Measurements from ENCODE around the gene CNTNAP2.

DNA sequence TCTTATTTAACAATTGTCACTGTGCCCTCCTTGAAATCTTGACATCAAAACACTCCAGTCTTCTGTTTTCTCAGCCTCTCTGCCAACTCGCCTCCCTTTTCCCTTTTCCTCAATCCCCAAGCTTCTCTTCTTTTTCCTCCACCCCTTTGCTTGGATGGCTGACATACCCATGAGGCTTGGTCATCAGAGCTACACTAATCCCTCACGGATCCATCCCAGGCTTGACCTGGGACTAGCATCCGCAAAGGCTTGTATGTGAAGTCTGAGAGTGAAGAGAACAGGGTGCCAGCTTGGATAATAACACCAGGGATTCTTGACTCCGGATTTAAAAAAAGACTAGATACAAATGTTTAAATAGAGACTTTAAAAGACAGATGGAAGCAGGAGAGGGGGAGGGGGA is 2045.2 kb downstream of the CNTNAP2 start:
- TF ChIP-seq, protein P1, sequence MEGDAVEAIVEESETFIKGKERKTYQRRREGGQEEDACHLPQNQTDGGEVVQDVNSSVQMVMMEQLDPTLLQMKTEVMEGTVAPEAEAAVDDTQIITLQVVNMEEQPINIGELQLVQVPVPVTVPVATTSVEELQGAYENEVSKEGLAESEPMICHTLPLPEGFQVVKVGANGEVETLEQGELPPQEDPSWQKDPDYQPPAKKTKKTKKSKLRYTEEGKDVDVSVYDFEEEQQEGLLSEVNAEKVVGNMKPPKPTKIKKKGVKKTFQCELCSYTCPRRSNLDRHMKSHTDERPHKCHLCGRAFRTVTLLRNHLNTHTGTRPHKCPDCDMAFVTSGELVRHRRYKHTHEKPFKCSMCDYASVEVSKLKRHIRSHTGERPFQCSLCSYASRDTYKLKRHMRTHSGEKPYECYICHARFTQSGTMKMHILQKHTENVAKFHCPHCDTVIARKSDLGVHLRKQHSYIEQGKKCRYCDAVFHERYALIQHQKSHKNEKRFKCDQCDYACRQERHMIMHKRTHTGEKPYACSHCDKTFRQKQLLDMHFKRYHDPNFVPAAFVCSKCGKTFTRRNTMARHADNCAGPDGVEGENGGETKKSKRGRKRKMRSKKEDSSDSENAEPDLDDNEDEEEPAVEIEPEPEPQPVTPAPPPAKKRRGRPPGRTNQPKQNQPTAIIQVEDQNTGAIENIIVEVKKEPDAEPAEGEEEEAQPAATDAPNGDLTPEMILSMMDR (tag by site-specific recombination; IDR thresholded peaks at IDR 0.05): no peak
- TF ChIP-seq, protein P2, sequence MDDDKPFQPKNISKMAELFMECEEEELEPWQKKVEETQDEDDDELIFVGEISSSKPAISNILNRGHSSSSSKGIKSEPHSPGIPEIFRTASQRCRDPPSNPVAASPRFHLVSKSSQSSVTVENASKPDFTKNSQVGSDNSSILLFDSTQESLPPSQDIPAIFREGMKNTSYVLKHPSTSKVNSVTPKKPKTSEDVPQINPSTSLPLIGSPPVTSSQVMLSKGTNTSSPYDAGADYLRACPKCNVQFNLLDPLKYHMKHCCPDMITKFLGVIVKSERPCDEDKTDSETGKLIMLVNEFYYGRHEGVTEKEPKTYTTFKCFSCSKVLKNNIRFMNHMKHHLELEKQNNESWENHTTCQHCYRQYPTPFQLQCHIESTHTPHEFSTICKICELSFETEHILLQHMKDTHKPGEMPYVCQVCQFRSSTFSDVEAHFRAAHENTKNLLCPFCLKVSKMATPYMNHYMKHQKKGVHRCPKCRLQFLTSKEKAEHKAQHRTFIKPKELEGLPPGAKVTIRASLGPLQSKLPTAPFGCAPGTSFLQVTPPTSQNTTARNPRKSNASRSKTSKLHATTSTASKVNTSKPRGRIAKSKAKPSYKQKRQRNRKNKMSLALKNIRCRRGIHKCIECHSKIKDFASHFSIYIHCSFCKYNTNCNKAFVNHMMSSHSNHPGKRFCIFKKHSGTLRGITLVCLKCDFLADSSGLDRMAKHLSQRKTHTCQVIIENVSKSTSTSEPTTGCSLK (tag by site-specific recombination; IDR thresholded peaks at IDR 0.05): no peak
- TF ChIP-seq TCF7L2 (IDR thresholded peaks at IDR 0.05; ENCODE audit: borderline replicate concordance, low read depth, low read length) (no peak), ZNF354C (tag by site-specific recombination; IDR thresholded peaks at IDR 0.05; ENCODE audit: borderline replicate concordance, low read depth) (no peak), ZNF529 (tag by site-specific recombination; IDR thresholded peaks at IDR 0.05; ENCODE audit: insufficient replicate concordance) (no peak), ZNF239 (tag by site-specific recombination; IDR thresholded peaks at IDR 0.05) (no peak), ZNF777 (tag by site-specific recombination; IDR thresholded peaks at IDR 0.05; ENCODE audit: borderline replicate concordance) (no peak)
- TF ChIP-seq, protein P3, sequence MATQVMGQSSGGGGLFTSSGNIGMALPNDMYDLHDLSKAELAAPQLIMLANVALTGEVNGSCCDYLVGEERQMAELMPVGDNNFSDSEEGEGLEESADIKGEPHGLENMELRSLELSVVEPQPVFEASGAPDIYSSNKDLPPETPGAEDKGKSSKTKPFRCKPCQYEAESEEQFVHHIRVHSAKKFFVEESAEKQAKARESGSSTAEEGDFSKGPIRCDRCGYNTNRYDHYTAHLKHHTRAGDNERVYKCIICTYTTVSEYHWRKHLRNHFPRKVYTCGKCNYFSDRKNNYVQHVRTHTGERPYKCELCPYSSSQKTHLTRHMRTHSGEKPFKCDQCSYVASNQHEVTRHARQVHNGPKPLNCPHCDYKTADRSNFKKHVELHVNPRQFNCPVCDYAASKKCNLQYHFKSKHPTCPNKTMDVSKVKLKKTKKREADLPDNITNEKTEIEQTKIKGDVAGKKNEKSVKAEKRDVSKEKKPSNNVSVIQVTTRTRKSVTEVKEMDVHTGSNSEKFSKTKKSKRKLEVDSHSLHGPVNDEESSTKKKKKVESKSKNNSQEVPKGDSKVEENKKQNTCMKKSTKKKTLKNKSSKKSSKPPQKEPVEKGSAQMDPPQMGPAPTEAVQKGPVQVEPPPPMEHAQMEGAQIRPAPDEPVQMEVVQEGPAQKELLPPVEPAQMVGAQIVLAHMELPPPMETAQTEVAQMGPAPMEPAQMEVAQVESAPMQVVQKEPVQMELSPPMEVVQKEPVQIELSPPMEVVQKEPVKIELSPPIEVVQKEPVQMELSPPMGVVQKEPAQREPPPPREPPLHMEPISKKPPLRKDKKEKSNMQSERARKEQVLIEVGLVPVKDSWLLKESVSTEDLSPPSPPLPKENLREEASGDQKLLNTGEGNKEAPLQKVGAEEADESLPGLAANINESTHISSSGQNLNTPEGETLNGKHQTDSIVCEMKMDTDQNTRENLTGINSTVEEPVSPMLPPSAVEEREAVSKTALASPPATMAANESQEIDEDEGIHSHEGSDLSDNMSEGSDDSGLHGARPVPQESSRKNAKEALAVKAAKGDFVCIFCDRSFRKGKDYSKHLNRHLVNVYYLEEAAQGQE (tag by site-specific recombination; IDR thresholded peaks at IDR 0.05): no peak
- TF ChIP-seq, protein P4, sequence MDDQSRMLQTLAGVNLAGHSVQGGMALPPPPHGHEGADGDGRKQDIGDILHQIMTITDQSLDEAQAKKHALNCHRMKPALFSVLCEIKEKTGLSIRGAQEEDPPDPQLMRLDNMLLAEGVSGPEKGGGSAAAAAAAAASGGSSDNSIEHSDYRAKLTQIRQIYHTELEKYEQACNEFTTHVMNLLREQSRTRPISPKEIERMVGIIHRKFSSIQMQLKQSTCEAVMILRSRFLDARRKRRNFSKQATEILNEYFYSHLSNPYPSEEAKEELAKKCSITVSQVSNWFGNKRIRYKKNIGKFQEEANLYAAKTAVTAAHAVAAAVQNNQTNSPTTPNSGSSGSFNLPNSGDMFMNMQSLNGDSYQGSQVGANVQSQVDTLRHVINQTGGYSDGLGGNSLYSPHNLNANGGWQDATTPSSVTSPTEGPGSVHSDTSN (CRISPR knock-in tag; IDR thresholded peaks at IDR 0.05): no peak
- TF ChIP-seq, protein P5, sequence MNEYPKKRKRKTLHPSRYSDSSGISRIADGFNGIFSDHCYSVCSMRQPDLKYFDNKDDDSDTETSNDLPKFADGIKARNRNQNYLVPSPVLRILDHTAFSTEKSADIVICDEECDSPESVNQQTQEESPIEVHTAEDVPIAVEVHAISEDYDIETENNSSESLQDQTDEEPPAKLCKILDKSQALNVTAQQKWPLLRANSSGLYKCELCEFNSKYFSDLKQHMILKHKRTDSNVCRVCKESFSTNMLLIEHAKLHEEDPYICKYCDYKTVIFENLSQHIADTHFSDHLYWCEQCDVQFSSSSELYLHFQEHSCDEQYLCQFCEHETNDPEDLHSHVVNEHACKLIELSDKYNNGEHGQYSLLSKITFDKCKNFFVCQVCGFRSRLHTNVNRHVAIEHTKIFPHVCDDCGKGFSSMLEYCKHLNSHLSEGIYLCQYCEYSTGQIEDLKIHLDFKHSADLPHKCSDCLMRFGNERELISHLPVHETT (tag by site-specific recombination; IDR thresholded peaks at IDR 0.05): no peak
